IMR-90 (cell line): ENCODE data around the gene TRIM71. TPM values are rescaled to one million over a fixed set of nuclear protein-coding genes. Genes with fewer than 3 reads are reported as not detected.

Experiments used
- ATAC-seq: fragments of 200-7000 bp; cut with Tn5 transposase; 2 replicates; pipeline ENCODE4 v1.9.1; 2020; ENCODE audit warnings: low read depth, mild to moderate bottlenecking, moderate library complexity
- BruUV-seq: library from RNA; stranded (reverse); fragments of 400-500 nt; replicated peaks from 2 replicates; lab custom pipeline; 2021; lab: Mats Ljungman, UMichigan
- CTCF ChIA-PET: fragments of 300-600 bp; formaldehyde crosslinking; extraction: SDS; loops from one replicate; lab custom pipeline; 2021; ENCODE audit warnings: antibody characterized with exemption; lab: Yijun Ruan, JAX
- POLR2A ChIA-PET: fragments of 300-600 bp; sonication (Branson Sonifier 250); formaldehyde crosslinking; loops from one replicate; lab custom pipeline; 2022; ENCODE audit warnings: antibody characterized with exemption; ENCODE audit not compliant: unreplicated experiment; lab: Charles Lee
- DNase-seq: peaks from one replicate; pipeline ENCODE4 v3.0.0; 2013
- H2AFZ ChIP-seq: replicated peaks from 2 replicates; pipeline ENCODE3; 2013; ENCODE audit warnings: low read length, mild to moderate bottlenecking; ENCODE audit not compliant: poor library complexity
- H2AK5ac ChIP-seq: 2 replicates; pipeline ENCODE4 v1.6.1; 2013; ENCODE audit warnings: low read depth, low read length, inconsistent platforms
- H2AK9ac ChIP-seq: replicated peaks from 2 replicates; pipeline ENCODE3; 2013; ENCODE audit warnings: mild to moderate bottlenecking, low read depth, low read length, moderate library complexity; ENCODE audit not compliant: poor library complexity
- H2BK120ac ChIP-seq: 2 replicates; pipeline ENCODE4 v1.6.1; 2013; ENCODE audit warnings: low read depth, low read length, inconsistent platforms
- H2BK15ac ChIP-seq: 3 replicates; pipeline ENCODE4 v1.6.1; 2013; ENCODE audit warnings: low read depth, low read length, inconsistent platforms
- H2BK20ac ChIP-seq: 2 replicates; pipeline ENCODE4 v1.6.1; 2013; ENCODE audit warnings: low read depth, mild to moderate bottlenecking, inconsistent platforms, low read length, moderate library complexity
- H2BK5ac ChIP-seq: 2 replicates; pipeline ENCODE4 v1.6.1; 2013; ENCODE audit warnings: mild to moderate bottlenecking, low read depth, low read length, inconsistent platforms; ENCODE audit not compliant: poor library complexity, severe bottlenecking
- H3K14ac ChIP-seq: replicated peaks from 2 replicates; pipeline ENCODE4 v1.6.1; 2013; ENCODE audit warnings: low read depth, low read length, inconsistent platforms
- H3K18ac ChIP-seq: 2 replicates; pipeline ENCODE4 v1.6.1; 2013; ENCODE audit warnings: low read depth, low read length, control low read depth
- H3K23ac ChIP-seq: 2 replicates; pipeline ENCODE4 v1.6.1; 2013; ENCODE audit warnings: low read depth, low read length, inconsistent platforms
- H3K27ac ChIP-seq: 2 replicates; pipeline ENCODE4 v1.5.1; 2013; ENCODE audit warnings: mild to moderate bottlenecking, control low read depth, low read length; ENCODE audit not compliant: insufficient read depth
- H3K27me3 ChIP-seq: 2 replicates; pipeline ENCODE4 v1.6.1; 2013; ENCODE audit warnings: low read length; ENCODE audit not compliant: control insufficient read depth, insufficient read depth
- H3K36me3 ChIP-seq: 2 replicates; pipeline ENCODE4 v1.6.1; 2013; ENCODE audit warnings: low read length, mixed read lengths; ENCODE audit not compliant: control insufficient read depth, insufficient read depth
- H3K4ac ChIP-seq: 2 replicates; pipeline ENCODE4 v1.6.1; 2013; ENCODE audit warnings: low read depth, low read length, inconsistent platforms
- H3K4me1 ChIP-seq: 2 replicates; pipeline ENCODE4 v1.6.1; 2013; ENCODE audit warnings: low read length, mixed read lengths; ENCODE audit not compliant: control insufficient read depth, insufficient read depth
- H3K4me2 ChIP-seq: 2 replicates; pipeline ENCODE4 v1.6.1; 2013; ENCODE audit warnings: low read depth, mild to moderate bottlenecking, control low read depth, low read length, moderate library complexity
- H3K4me3 ChIP-seq: 2 replicates; pipeline ENCODE4 v1.5.1; 2013; ENCODE audit warnings: low read depth, mild to moderate bottlenecking, control low read depth, low read length, moderate library complexity; ENCODE audit not compliant: insufficient read depth
- H3K56ac ChIP-seq: 2 replicates; pipeline ENCODE4 v1.6.1; 2013; ENCODE audit warnings: low read length, inconsistent platforms; ENCODE audit not compliant: insufficient read depth; ENCODE audit errors: extremely low read depth
- H3K79me1 ChIP-seq, 2 experiments: 2 replicates each; pipeline ENCODE4 v1.6.1; 2013; ENCODE audit warnings: low read length in 2 of 2, inconsistent platforms in 1 of 2, low read depth in 1 of 2
- H3K9ac ChIP-seq: 2 replicates; pipeline ENCODE4 v1.6.1; 2013; ENCODE audit warnings: low read depth, low read length, control low read depth
- H3K9me1 ChIP-seq: 2 replicates; pipeline ENCODE4 v1.6.1; 2013; ENCODE audit warnings: low read length, inconsistent platforms; ENCODE audit not compliant: insufficient read depth
- H3K9me3 ChIP-seq: 2 replicates; pipeline ENCODE4 v1.6.1; 2013; ENCODE audit warnings: low read length; ENCODE audit not compliant: control insufficient read depth, insufficient read depth
- H4K20me1 ChIP-seq: 2 replicates; pipeline ENCODE4 v1.6.1; 2013; ENCODE audit warnings: low read length, inconsistent platforms; ENCODE audit not compliant: insufficient read depth
- H4K5ac ChIP-seq: 2 replicates; pipeline ENCODE4 v1.6.1; 2013; ENCODE audit warnings: mild to moderate bottlenecking, low read depth, low read length, control low read depth
- H4K8ac ChIP-seq, 2 experiments: 2 replicates each; pipeline ENCODE4 v1.6.1; 2013; ENCODE audit warnings: low read depth in 2 of 2, low read length in 2 of 2, control low read depth in 1 of 2, inconsistent platforms in 1 of 2
- H4K91ac ChIP-seq: 2 replicates; pipeline ENCODE4 v1.6.1; 2013; ENCODE audit warnings: low read depth, low read length, inconsistent platforms; ENCODE audit not compliant: insufficient read depth
- CHD1 ChIP-seq: IDR thresholded peaks from 2 replicates; pipeline ENCODE4 v1.6.1; 2012; ENCODE audit warnings: low read depth, low read length, improper control_type of control experiment
- ELK1 ChIP-seq: fragments of 150-350 bp; IDR thresholded peaks from 2 replicates; pipeline ENCODE4 v1.6.1; 2016; ENCODE audit warnings: low read depth, mild to moderate bottlenecking, low read length, moderate library complexity, borderline replicate concordance
- MAFK ChIP-seq: IDR thresholded peaks from 2 replicates; pipeline ENCODE4 v1.6.1; 2012; ENCODE audit warnings: low read depth, low read length, improper control_type of control experiment
- MXI1 ChIP-seq: IDR thresholded peaks from 2 replicates; pipeline ENCODE4 v1.6.1; 2012; ENCODE audit warnings: low read depth, mild to moderate bottlenecking, low read length, moderate library complexity, borderline replicate concordance
- POLR2A ChIP-seq: IDR thresholded peaks from 2 replicates; pipeline ENCODE4 v1.6.1; 2012; ENCODE audit warnings: mild to moderate bottlenecking, low read depth, low read length
- RFX5 ChIP-seq: IDR thresholded peaks from 2 replicates; pipeline ENCODE4 v1.8.0; 2012; ENCODE audit warnings: low read depth, mild to moderate bottlenecking, low read length, moderate library complexity
- SMC3 ChIP-seq: fragments of 150-350 bp; IDR thresholded peaks from 2 replicates; pipeline ENCODE4 v1.6.1; 2016; ENCODE audit warnings: low read depth, mild to moderate bottlenecking, antibody characterized with exemption, low read length, moderate library complexity
- WGBS, 2 experiments: methylation state at CpG; one replicate each; pipeline versions ENCODE4 v1.1.5 to v1.1.7; 2013; ENCODE audit warnings: missing lambda C conversion rate in 2 of 2; ENCODE audit not compliant: insufficient read length in 1 of 2; ENCODE audit errors: extremely low coverage in 2 of 2; 5-methylcytosine and 5-hydroxymethylcytosine counted together
- dilution Hi-C: fragments of 300-500 bp; cut with HindIII; formaldehyde crosslinking; loops from one replicate; pipeline ENCODE4 v1.14.3; 2018; ENCODE audit warnings: low sequenced_read_pairs; ENCODE audit not compliant: unreplicated experiment
- in situ Hi-C: fragments of 300-500 bp; cut with MboI; formaldehyde crosslinking; loops from 3 replicates; pipeline ENCODE4 v1.14.3; 2019; ENCODE audit warnings: low sequenced_read_pairs, inconsistent platforms, mixed read lengths
- intact Hi-C: fragments of 100-400 bp; cut with micrococcal nuclease; formaldehyde crosslinking; loops from 2 replicates; pipeline ENCODE4 v1.10.0; 2022
- polyA plus RNA-seq, 3 experiments: library from polyadenylated mRNA; depleted of rRNA; stranded (reverse); fragments of >200 nt; gene quantifications; 2 replicates each; pipeline ENCODE4 v1.2.3, GENCODE V29; 2012; ENCODE audit warnings: low replicate concordance in 1 of 3
- total RNA-seq: library from RNA; depleted of rRNA; stranded (reverse); fragments of >200 nt; gene quantifications from 2 replicates; pipeline ENCODE4 v1.2.3, GENCODE V29; 2012

The TRIM71 gene
- total and polyA plus RNA-seq, 2 of the 4 experiments (the other 2 are of a cell fraction) = not detected

GRCh38 chr3:32831062-32831461 is 13.3 kb downstream of the TRIM71 start:
- peaks cover 22% of the 10 kb centered on the region for H3K27me3 ChIP-seq
- intact Hi-C loops = no loop called here

More at GRCh38 chr3:32831062-32831461, 13.3 kb downstream of the TRIM71 start:
- H3K9me3 ChIP-seq = no peaks in the 10 kb centered on the region
- no peak overlapping the region for H4K91ac ChIP-seq
- H2AFZ ChIP-seq = no peak overlapping the region
- no peak overlapping the region for H3K4ac ChIP-seq
- no peak overlapping the region for H4K5ac ChIP-seq
- no peak overlapping the region for H3K18ac ChIP-seq
- H3K56ac ChIP-seq = no peak overlapping the region
- H2AK5ac ChIP-seq = no peak overlapping the region
- no peak overlapping the region for H2BK120ac ChIP-seq
- in situ Hi-C loops = no loop called here
- TF ChIP-seq ELK1 (no peak), MAFK (no peak), SMC3 (no peak), CHD1 (no peak), POLR2A (no peak), MXI1 (no peak), RFX5 (no peak)
- CTCF ChIA-PET = no interaction called here
- dilution Hi-C loops = no loop called here
- no peaks in the 10 kb centered on the region for H3K36me3 ChIP-seq
- H3K27ac ChIP-seq = no peak overlapping the region
- POLR2A ChIA-PET = no interaction called here
- no peaks in the 10 kb centered on the region for H3K4me1 ChIP-seq
- ATAC-seq (no peak), DNase-seq (no peak)
- H3K14ac ChIP-seq = no peak overlapping the region
- 66% methylated on average over 3 of the region's 4 CpGs; no CpG with 5 or more reads in 1 of the 2 experiments for WGBS, 2 experiments
- no peaks in the 10 kb centered on the region for H3K9me1 ChIP-seq
- H2BK15ac ChIP-seq = no peak overlapping the region
- H2BK20ac ChIP-seq = no peak overlapping the region
- no peak overlapping the region for H3K23ac ChIP-seq
- H4K20me1 ChIP-seq = no peaks in the 10 kb centered on the region
- no peak overlapping the region for H3K4me3 ChIP-seq
- H4K8ac ChIP-seq = no peak overlapping the region
- BruUV-seq = no TSS peak
- no peak overlapping the region for H2AK9ac ChIP-seq
- no peak overlapping the region for H3K4me2 ChIP-seq
- H3K79me1 ChIP-seq = no peaks in the 10 kb centered on the region
- no peak overlapping the region for H3K9ac ChIP-seq
- H2BK5ac ChIP-seq = no peak overlapping the region
